Lung (tissue), 12 donors: Measurements from ENCODE around the gene HDAC8. TPM values are rescaled to one million over a fixed set of nuclear protein-coding genes. Genes with fewer than 3 reads are reported as not detected.
"Not testable (repeated sequence)": the region's sequence is repeated elsewhere in the genome, so short reads cannot be mapped to it uniquely, and the experiment has no call there.

ENCODE experiments used
- ATAC-seq: fragments of 200-7000 bp; cut with Tn5 transposase; one replicate; pipeline ENCODE4 v1.9.1; 2020; ENCODE audit warnings: moderate number of reproducible peaks; ENCODE audit not compliant: insufficient read depth, low FRiP score
- DNase-seq, 3 donors: peaks; one replicate each; pipeline ENCODE4 v3.0.0-alpha.2; 2013 to 2017
- H3K27ac ChIP-seq, 2 donors: one replicate each; pipeline ENCODE4 v1.5.1; 2013; ENCODE audit warnings: mild to moderate bottlenecking in 2 of 2, moderate library complexity in 2 of 2, control low read depth in 1 of 2, inconsistent platforms in 1 of 2, low read depth in 1 of 2, low read length in 1 of 2
- H3K27me3 ChIP-seq, 3 donors: one replicate each; pipeline ENCODE4 v1.5.1; 2013; ENCODE audit warnings: low read length in 2 of 3; ENCODE audit not compliant: control insufficient read depth in 3 of 3, insufficient read depth in 3 of 3
- H3K36me3 ChIP-seq, 4 donors: one replicate each; pipeline ENCODE4 v1.5.1; 2013; ENCODE audit warnings: low read length in 4 of 4, mild to moderate bottlenecking in 1 of 4, moderate library complexity in 1 of 4; ENCODE audit not compliant: control insufficient read depth in 4 of 4, insufficient read depth in 4 of 4
- H3K4me1 ChIP-seq, 5 donors: one replicate each; pipeline ENCODE4 v1.5.1; 2013; ENCODE audit warnings: low read length in 5 of 5, mild to moderate bottlenecking in 2 of 5, moderate library complexity in 1 of 5; ENCODE audit not compliant: control insufficient read depth in 5 of 5, insufficient read depth in 5 of 5
- H3K4me3 ChIP-seq: one replicate; pipeline ENCODE4 v1.5.1; 2013; ENCODE audit warnings: mild to moderate bottlenecking, control low read depth, moderate library complexity
- H3K9ac ChIP-seq, 2 donors: one replicate each; pipeline ENCODE4 v1.5.1; 2013; ENCODE audit warnings: low read length in 2 of 2, control low read depth in 1 of 2; ENCODE audit not compliant: insufficient read depth in 1 of 2
- H3K9me3 ChIP-seq, 4 donors: one replicate each; pipeline ENCODE4 v1.5.1; 2013; ENCODE audit warnings: low read length in 3 of 4, mild to moderate bottlenecking in 1 of 4, moderate library complexity in 1 of 4; ENCODE audit not compliant: control insufficient read depth in 4 of 4, insufficient read depth in 3 of 4
- WGBS, 2 donors: extraction: QIAGEN DNeasy Blood & Tissue Kit; methylation state at CpG; one replicate each; pipeline ENCODE4 v1.1.7; 2013; 5-methylcytosine and 5-hydroxymethylcytosine counted together
- polyA plus RNA-seq, 2 donors: library from polyadenylated mRNA; stranded (reverse); fragments of 200-250 nt; gene quantifications; one replicate each; pipeline ENCODE4 v1.2.1, GENCODE V29; 2013
- total RNA-seq, 2 donors: library from RNA; depleted of rRNA in 1 of 2; stranded (reverse); fragments of >200 nt in 1 of 2; gene quantifications; one replicate each; pipeline ENCODE4 v1.2.1, GENCODE V29; 2014 to 2021
- TF ChIP-seq, protein P1 (sequence below): IDR thresholded peaks from 2 replicates; pipeline ENCODE4 v1.5.1; 2012; ENCODE audit warnings: mild to moderate bottlenecking; ENCODE audit errors: control extremely low read depth, extremely low read depth
- donor health status: control.
- donor health status: control.
- donor health status: Bipolar disorder and iron deficiency.
- donor health status: healthy.
- donor health status: DM: yes; HTN: yes; CAD: no.

Gene HDAC8
- total and polyA plus RNA-seq, 4 donors: 17.4 to 60.6 (median 38.5) TPM

DNA sequence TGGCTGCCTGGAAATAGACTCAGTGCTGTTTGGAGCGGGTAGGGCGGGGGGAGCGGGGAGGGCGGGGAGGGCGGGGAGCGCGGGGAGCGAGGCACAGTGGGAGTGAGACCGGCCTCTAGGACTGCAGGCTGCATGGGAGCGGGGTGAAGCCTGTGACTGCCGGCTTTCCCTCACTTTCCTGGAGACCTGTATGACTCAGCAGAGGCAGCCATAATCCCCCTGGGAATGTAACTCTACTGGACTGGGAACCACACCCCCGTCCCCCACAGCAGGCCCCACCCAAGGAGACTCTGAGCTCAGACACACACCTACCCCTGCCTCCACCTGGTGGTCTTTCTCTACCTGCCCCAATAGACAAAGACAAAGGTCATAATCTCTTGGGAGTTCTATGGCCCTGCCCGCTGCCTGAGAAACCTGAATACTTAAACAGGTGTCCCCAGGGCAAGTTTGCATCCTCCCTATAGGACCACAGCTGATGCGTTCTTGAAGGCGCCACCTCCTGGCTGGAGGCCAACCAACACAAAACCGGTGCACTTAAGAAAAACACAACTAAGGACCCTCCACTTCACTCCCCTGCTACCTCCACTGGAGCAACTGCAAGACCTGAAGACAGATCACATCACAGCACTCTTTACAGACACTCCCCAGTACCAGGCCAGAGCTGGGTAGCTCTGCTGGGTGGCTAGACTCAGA, 18.0 kb downstream of the HDAC8 start:
- TF ChIP-seq, protein P1, sequence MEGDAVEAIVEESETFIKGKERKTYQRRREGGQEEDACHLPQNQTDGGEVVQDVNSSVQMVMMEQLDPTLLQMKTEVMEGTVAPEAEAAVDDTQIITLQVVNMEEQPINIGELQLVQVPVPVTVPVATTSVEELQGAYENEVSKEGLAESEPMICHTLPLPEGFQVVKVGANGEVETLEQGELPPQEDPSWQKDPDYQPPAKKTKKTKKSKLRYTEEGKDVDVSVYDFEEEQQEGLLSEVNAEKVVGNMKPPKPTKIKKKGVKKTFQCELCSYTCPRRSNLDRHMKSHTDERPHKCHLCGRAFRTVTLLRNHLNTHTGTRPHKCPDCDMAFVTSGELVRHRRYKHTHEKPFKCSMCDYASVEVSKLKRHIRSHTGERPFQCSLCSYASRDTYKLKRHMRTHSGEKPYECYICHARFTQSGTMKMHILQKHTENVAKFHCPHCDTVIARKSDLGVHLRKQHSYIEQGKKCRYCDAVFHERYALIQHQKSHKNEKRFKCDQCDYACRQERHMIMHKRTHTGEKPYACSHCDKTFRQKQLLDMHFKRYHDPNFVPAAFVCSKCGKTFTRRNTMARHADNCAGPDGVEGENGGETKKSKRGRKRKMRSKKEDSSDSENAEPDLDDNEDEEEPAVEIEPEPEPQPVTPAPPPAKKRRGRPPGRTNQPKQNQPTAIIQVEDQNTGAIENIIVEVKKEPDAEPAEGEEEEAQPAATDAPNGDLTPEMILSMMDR: no peak
- no peak for DNase-seq
- WGBS, 2 donors: 75 to 83% methylated on average over 16 of the region's 16 CpGs
- Histone ChIP-seq H3K4me1 (peaks cover 0 to 1% (median 0%) of the 10 kb centered on the region in 5 donors), H3K27me3 (peaks cover 0 to 4% (median 3%) of the 10 kb centered on the region in 3 donors), H3K36me3 (no peaks in the 10 kb centered on the region), H3K4me3 (no peak overlapping the region), H3K9me3 (no peaks in the 10 kb centered on the region), H3K9ac (no peak overlapping the region), H3K27ac (no peak overlapping the region)
- no peak for ATAC-seq

DNA sequence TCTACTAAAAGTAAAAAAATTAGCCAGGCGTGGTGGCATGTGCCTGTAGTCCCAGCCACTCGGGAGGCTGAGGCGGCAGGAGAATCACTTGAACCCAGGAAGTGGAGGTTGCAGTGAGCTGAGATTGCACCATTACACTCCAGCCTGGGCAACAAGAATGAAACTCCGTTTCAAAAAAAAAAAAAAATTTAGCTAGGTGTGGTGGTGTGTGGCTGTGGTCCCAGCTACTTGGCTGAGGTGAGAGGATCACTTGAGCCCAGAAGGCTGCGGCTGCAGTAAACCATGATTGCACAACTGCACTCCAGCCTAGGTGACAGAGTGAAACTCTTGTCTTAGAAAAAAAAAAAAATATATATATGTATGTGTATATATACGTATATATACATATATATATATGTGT, 20.2 kb downstream of the HDAC8 start:
- not testable (repeated sequence) for H3K27ac ChIP-seq, ATAC-seq, DNase-seq

DNA sequence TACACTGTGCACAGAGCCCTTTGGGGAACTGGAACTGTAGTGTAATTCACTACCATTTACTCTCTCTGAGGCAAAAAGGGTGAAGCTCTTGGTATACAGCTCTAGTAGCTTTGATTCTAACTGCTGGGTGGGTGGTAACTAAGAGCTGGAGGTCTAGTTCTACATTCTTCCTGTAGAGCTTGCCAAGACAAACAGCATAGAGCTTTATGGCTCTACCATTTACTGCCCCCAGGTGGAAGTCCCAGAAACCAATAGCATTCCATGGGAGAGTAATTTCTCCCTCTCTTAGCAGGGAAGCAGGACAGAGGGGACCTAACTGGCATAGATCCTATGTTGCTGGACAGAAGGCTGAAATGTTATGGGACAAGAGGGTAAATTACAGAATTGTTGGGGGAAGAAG, 26.7 kb downstream of the HDAC8 start:
- peaks cover 0 to 3% (median 0%) of the 10 kb centered on the region in 5 donors for H3K4me1 ChIP-seq
- no peaks in the 10 kb centered on the region for H3K9me3 ChIP-seq
- peaks cover 0 to 2% (median 0%) of the 10 kb centered on the region in 4 donors for H3K36me3 ChIP-seq
- no peak for ATAC-seq
- H3K9ac ChIP-seq: no peak overlapping the region
- H3K27me3 ChIP-seq: peaks cover 0 to 11% (median 9%) of the 10 kb centered on the region in 3 donors
- no peak overlapping the region for H3K27ac ChIP-seq
- peak in 2 of 3 donors; percentile 5 to 15 for DNase-seq
- TF ChIP-seq, protein P1: no peak
- no peak overlapping the region for H3K4me3 ChIP-seq

More for the DNA sequence above, 20.2 kb downstream of the HDAC8 start:
- H3K4me3 ChIP-seq, H3K9me3 ChIP-seq, H3K27me3 ChIP-seq, H3K9ac ChIP-seq, H3K4me1 ChIP-seq, H3K36me3 ChIP-seq: not testable (repeated sequence)
- 64 to 69% methylated on average over 6 of the region's 6 CpGs for WGBS, 2 donors

DNA sequence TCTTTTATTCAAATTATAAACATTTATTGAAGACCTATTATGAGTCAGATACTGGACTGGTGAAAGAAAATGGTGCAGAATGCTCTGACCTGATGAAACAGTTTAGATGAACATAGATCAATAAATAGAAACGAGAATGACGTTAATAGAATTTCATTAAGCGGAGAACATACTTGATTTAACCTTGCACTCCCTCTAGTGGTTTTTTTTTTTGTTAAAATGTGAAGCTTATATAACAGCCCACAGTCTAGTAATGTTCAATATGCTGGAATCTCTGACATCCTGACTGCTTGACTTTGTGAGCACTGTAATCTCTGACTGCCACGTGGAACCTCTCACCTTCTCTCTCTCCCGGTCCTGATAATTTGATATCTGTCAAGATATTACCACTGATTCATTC, 32.3 kb downstream of the HDAC8 start:
- TF ChIP-seq, protein P1: no peak
- Histone ChIP-seq H3K4me1 (no peaks in the 10 kb centered on the region), H3K9me3 (no peaks in the 10 kb centered on the region), H3K9ac (peak overlapping the region in 1 of 2 donors; percentile 28), H3K4me3 (no peak overlapping the region), H3K27ac (no peak overlapping the region), H3K36me3 (peaks cover 0 to 2% (median 0%) of the 10 kb centered on the region in 4 donors), H3K27me3 (peaks cover 0 to 11% (median 8%) of the 10 kb centered on the region in 3 donors)
- peak in 2 of 3 donors; percentile 39 to 60 for DNase-seq
- peak; percentile 31 for ATAC-seq
- WGBS, 2 donors: 26 to 28% methylated on average over 5 of the region's 5 CpGs
